Measurements from ENCODE around the gene RAB7B. TPM values are rescaled to one million over a fixed set of nuclear protein-coding genes. Genes with fewer than 3 reads are reported as not detected.

Gene RAB7B
- total RNA-seq, 3 donors from 2014 or later = 0.69 to 1.3 (median 0.76) TPM

DNA sequence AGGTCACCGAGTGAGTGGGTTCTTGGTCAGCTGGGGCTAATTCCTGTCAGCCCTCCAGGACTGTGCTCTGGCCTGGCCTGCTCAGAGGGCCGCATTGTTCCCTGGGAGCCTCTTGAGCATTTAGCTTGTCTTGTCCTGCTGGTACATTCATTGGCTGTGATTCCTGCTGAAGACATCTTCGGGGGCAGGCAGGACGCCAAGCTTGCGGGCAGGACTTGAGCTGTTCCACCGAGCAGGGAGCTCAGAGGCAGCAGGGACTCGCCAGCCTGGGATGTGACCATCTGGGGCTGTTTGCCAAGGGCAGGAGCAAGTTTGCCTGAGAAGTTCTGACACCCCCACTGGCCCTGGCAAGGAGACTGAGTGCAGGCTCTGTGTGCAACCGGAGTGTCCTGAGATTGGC lies 52.9 kb downstream of the RAB7B start:
- Histone ChIP-seq H3K4me3 (no peak overlapping the region), H3K4me1 (ENCODE audit: low read depth) (no peaks in the 10 kb centered on the region), H3K36me3 (ENCODE audit: low read depth) (no peaks in the 10 kb centered on the region), H3K9me3 (no peaks in the 10 kb centered on the region)
- TF ChIP-seq, protein P1, sequence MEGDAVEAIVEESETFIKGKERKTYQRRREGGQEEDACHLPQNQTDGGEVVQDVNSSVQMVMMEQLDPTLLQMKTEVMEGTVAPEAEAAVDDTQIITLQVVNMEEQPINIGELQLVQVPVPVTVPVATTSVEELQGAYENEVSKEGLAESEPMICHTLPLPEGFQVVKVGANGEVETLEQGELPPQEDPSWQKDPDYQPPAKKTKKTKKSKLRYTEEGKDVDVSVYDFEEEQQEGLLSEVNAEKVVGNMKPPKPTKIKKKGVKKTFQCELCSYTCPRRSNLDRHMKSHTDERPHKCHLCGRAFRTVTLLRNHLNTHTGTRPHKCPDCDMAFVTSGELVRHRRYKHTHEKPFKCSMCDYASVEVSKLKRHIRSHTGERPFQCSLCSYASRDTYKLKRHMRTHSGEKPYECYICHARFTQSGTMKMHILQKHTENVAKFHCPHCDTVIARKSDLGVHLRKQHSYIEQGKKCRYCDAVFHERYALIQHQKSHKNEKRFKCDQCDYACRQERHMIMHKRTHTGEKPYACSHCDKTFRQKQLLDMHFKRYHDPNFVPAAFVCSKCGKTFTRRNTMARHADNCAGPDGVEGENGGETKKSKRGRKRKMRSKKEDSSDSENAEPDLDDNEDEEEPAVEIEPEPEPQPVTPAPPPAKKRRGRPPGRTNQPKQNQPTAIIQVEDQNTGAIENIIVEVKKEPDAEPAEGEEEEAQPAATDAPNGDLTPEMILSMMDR (IDR thresholded peaks at IDR 0.05) = no peak
- peak; percentile 8 for ATAC-seq
- peak in 1 of 3 donors; percentile 56 for DNase-seq
- intact Hi-C loops (cut with DNase I, micrococcal nuclease) = no loop called here

DNA sequence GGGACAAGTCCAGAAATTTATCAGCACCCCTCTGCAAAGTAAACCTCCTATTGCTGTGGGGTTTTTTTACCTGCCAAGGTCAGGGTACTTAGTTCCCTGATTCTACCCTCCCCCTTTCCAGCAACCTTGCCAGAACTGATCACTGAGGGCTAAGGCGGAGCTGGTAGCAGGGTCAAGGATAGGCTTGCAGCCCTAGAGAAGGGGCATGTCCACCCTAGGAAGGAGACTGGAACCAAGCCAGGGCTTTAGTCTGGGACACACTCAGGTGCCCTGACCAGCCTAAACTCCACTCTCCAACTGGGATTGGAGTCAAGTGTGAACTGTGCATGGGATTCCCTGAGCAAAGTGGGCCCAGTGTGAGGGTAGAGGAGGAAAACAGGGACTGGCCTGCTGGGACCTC lies 53.4 kb downstream of the RAB7B start:
- DNase-seq = no peak
- TF ChIP-seq, protein P1 (IDR thresholded peaks at IDR 0.05) = no peak
- ATAC-seq = no peak
- H3K4me3 ChIP-seq = no peak overlapping the region
- H3K4me1 ChIP-seq (ENCODE audit: low read depth) = no peaks in the 10 kb centered on the region
- intact Hi-C loops (cut with DNase I, micrococcal nuclease) = no loop called here
- no peaks in the 10 kb centered on the region for H3K9me3 ChIP-seq
- no peaks in the 10 kb centered on the region for H3K36me3 ChIP-seq (ENCODE audit: low read depth)

DNA sequence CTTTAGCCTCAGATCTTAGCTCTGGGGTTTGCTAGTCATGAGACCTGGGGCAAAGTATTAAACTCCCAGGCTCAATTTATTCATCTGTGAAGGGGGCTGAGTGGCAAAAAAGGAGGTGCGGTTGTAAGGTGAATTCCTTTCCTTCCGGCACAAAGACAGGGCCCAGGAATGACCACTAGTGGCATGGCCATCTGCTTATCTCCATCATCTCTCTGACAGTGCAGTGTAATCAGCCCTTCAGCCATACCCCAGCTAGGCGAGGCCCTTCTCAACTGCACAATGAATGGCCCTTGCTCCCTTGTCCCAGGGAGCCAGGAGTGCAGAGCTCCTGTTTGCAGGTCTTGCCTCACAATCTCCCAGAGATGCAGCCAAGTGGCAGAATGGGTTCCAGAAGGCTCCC lies 54.3 kb downstream of the RAB7B start:
- TF ChIP-seq, protein P1 (IDR thresholded peaks at IDR 0.05) = no peak

DNA sequence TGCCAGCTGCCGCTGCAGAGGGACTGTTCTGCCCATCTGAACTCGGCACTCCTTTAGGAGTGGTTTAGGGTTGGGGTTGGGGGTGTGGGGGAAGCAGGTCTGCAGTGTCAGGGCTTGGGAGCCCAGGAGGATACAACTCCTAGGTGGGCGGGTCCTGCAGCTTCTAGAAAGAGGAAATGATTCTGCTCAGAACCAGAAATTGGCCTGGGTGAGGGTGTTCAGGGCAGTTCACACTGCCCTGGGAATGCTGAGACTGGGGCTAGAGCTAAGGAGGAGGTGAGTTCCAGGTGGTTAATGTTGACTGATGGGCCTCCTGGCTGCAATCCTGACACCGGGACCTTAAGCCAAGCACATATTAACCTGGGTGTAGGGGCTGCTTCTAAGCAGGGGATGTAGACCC lies 55.2 kb downstream of the RAB7B start:
- no peaks in the 10 kb centered on the region for H3K9me3 ChIP-seq
- no peak for DNase-seq
- ATAC-seq = peak; percentile 25
- H3K36me3 ChIP-seq (ENCODE audit: low read depth) = no peaks in the 10 kb centered on the region
- TF ChIP-seq, protein P1 (IDR thresholded peaks at IDR 0.05) = no peak
- no peak overlapping the region for H3K4me3 ChIP-seq
- intact Hi-C loops (cut with DNase I, micrococcal nuclease) = no loop called here
- no peaks in the 10 kb centered on the region for H3K4me1 ChIP-seq (ENCODE audit: low read depth)

More for the DNA sequence above, 54.3 kb downstream of the RAB7B start:
- intact Hi-C loops (cut with DNase I, micrococcal nuclease) = no loop called here
- Histone ChIP-seq H3K4me1 (ENCODE audit: low read depth) (no peaks in the 10 kb centered on the region), H3K4me3 (no peak overlapping the region), H3K36me3 (ENCODE audit: low read depth) (no peaks in the 10 kb centered on the region), H3K9me3 (no peaks in the 10 kb centered on the region)
- ATAC-seq (no peak), DNase-seq (no peak)

DNA sequence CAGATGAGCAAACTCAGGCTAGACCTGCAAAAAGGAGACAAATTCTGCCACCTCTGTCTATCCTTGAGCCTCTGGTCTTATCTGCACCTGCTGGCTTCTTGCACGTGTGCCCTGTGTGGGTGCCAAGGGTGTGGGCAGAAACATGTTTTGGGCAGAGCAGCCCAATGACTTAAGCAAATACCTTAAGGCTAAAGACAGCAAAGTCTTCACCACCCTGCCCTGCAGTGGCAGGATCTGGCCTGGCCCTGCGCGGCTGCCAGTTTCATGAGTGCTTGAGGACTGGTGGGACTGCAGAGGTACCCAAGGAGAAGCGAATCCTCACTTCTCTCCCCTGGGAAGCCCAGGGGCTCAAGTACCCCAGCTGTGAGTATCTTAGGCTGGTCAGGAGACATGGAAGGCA lies 56.2 kb downstream of the RAB7B start:
- Histone ChIP-seq H3K36me3 (ENCODE audit: low read depth) (no peaks in the 10 kb centered on the region), H3K4me3 (no peak overlapping the region), H3K4me1 (ENCODE audit: low read depth) (no peaks in the 10 kb centered on the region), H3K9me3 (no peaks in the 10 kb centered on the region)
- ATAC-seq (peak; percentile 10), DNase-seq (no peak)
- TF ChIP-seq, protein P1 (IDR thresholded peaks at IDR 0.05) = no peak
- intact Hi-C loops (cut with DNase I, micrococcal nuclease) = no loop called here

DNA sequence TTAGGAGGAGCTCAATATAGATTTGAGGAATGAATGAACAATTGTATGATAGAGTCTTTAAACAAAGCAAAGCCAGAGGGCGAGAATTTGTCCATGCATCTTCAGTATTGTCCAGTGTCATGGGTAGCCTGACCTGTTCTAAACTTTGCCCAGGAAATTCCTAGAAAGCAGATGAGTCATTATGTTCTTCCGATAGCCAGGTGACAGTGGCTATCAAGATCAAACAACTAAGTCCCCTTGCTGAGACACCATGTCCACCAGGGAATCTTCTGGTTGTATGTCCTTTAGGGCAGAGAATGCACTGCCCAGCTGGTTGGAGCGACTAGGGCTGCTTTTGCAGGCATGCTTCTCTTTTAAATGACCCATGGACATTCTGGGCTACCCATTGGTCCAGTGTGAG lies 58.1 kb downstream of the RAB7B start:
- intact Hi-C loops (cut with DNase I, micrococcal nuclease) = no loop called here
- ATAC-seq (no peak), DNase-seq (no peak)
- TF ChIP-seq, protein P1 (IDR thresholded peaks at IDR 0.05) = no peak
- H3K36me3 ChIP-seq (ENCODE audit: low read depth) = no peaks in the 10 kb centered on the region
- H3K9me3 ChIP-seq = no peaks in the 10 kb centered on the region
- H3K4me1 ChIP-seq (ENCODE audit: low read depth) = no peaks in the 10 kb centered on the region
- H3K4me3 ChIP-seq = no peak overlapping the region

Measured in mucosa of descending colon (tissue), 3 donors.